Vagina (tissue), 2 donors: Measurements from ENCODE around the gene NR4A2.

Experiments used
- POLR2A ChIP-seq, 2 donors: fragments of 450-650 bp; IDR thresholded peaks; one replicate each; pipeline ENCODE4 v1.6.1; 2017; ENCODE audit warnings: antibody characterized with exemption in 2 of 2, mild to moderate bottlenecking in 2 of 2, moderate library complexity in 2 of 2
- POLR2AphosphoS5 ChIP-seq, 2 donors: sonication (generic); formaldehyde crosslinking; IDR thresholded peaks; one replicate each; pipeline ENCODE4 v1.9.0; 2017; ENCODE audit warnings: antibody characterized with exemption in 2 of 2, mild to moderate bottlenecking in 2 of 2, low read depth in 1 of 2; ENCODE audit not compliant: insufficient read depth in 1 of 2
- TF ChIP-seq, protein P1 (sequence below), 3 experiments: fragments of 450-650 bp in 2 of 3; fragments of 200-600 bp in 1 of 3; sonication (generic) in 1 of 3; IDR thresholded peaks; one replicate each; pipeline ENCODE4 v1.5.1; 2017 to 2019; ENCODE audit warnings: antibody characterized with exemption in 3 of 3, mild to moderate bottlenecking in 2 of 3, moderate library complexity in 2 of 3

DNA sequence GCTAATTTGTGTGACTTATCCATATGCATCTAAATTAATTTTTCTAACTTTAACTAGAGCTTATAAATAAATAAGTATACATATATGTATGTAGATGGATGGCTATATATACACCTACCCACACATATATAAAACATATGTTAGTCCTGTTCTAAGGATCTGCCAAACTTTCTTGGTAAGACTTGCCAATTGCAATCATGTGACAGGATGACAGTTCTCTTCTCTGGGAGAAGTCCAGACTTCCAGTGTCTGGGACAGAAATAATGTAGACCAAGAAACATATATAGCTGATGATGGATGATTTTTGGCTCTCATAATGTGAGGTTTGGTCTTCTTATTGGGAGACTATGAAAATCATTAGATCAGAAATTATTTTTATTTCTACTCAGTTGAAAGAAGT is 30.6 kb upstream of the NR4A2 start:
- TF ChIP-seq, protein P1, sequence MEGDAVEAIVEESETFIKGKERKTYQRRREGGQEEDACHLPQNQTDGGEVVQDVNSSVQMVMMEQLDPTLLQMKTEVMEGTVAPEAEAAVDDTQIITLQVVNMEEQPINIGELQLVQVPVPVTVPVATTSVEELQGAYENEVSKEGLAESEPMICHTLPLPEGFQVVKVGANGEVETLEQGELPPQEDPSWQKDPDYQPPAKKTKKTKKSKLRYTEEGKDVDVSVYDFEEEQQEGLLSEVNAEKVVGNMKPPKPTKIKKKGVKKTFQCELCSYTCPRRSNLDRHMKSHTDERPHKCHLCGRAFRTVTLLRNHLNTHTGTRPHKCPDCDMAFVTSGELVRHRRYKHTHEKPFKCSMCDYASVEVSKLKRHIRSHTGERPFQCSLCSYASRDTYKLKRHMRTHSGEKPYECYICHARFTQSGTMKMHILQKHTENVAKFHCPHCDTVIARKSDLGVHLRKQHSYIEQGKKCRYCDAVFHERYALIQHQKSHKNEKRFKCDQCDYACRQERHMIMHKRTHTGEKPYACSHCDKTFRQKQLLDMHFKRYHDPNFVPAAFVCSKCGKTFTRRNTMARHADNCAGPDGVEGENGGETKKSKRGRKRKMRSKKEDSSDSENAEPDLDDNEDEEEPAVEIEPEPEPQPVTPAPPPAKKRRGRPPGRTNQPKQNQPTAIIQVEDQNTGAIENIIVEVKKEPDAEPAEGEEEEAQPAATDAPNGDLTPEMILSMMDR (IDR thresholded peaks at IDR 0.05), result no peak
- TF ChIP-seq POLR2A (IDR thresholded peaks at IDR 0.05), result no peak
- no peak for TF ChIP-seq POLR2AphosphoS5 (IDR thresholded peaks at IDR 0.05; ENCODE audit: insufficient read depth in 1 of 2, low read depth in 1 of 2)
